Measurements from ENCODE around the gene C6orf132.

GRCh38 chr6:42176981-42177380 is 34.6 kb upstream of the C6orf132 start:
- TF ChIP-seq, protein P1, sequence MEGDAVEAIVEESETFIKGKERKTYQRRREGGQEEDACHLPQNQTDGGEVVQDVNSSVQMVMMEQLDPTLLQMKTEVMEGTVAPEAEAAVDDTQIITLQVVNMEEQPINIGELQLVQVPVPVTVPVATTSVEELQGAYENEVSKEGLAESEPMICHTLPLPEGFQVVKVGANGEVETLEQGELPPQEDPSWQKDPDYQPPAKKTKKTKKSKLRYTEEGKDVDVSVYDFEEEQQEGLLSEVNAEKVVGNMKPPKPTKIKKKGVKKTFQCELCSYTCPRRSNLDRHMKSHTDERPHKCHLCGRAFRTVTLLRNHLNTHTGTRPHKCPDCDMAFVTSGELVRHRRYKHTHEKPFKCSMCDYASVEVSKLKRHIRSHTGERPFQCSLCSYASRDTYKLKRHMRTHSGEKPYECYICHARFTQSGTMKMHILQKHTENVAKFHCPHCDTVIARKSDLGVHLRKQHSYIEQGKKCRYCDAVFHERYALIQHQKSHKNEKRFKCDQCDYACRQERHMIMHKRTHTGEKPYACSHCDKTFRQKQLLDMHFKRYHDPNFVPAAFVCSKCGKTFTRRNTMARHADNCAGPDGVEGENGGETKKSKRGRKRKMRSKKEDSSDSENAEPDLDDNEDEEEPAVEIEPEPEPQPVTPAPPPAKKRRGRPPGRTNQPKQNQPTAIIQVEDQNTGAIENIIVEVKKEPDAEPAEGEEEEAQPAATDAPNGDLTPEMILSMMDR (IDR thresholded peaks at IDR 0.05; ENCODE audit: insufficient read depth, low read depth, low read length): no peak
- no peak for TF ChIP-seq EZH2 (IDR thresholded peaks at IDR 0.05; ENCODE audit: insufficient read depth, low read length)

Measured in astrocyte (in vitro differentiated cells and primary cell).